ENCODE results near the gene TOP3A. TPM values are rescaled to one million over a fixed set of nuclear protein-coding genes. Genes with fewer than 3 reads are reported as not detected.

TOP3A gene
- total RNA-seq, 2 donors from 2014 or later, result 27.2 to 45.4 TPM

DNA sequence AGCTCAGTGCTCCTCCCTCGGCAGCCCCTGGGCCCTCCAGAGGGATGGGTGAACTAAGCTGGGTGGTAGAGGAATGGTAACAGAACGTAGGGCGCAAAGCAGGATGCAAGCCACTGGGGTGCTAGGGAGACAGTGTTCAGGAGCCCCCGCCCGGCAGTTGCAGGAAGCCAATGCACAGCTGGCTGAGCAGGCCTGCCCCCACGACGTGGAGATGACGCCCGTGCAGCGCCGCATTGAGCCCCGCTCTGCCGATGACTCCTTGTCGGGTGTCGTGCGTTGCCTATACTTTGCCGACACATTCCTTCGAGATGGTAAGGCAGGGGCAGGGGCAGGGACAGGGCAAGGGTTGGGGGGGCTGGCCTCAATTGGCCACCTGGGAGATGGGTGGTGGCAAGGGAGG lies 76.5 kb downstream of the TOP3A start:
- Histone ChIP-seq H3K4me1 (no peaks in the 10 kb centered on the region), H3K36me3 (no peaks in the 10 kb centered on the region), H3K9me3 (no peaks in the 10 kb centered on the region), H3K4me3 (no peak overlapping the region), H3K9ac (ENCODE audit: low read depth in 2 of 2, low read length in 2 of 2) (no peak overlapping the region), H3K27me3 (no peaks in the 10 kb centered on the region), H3K27ac (no peak overlapping the region)
- intact Hi-C loops (cut with DNase I), result no loop called here
- TF ChIP-seq, protein P1, sequence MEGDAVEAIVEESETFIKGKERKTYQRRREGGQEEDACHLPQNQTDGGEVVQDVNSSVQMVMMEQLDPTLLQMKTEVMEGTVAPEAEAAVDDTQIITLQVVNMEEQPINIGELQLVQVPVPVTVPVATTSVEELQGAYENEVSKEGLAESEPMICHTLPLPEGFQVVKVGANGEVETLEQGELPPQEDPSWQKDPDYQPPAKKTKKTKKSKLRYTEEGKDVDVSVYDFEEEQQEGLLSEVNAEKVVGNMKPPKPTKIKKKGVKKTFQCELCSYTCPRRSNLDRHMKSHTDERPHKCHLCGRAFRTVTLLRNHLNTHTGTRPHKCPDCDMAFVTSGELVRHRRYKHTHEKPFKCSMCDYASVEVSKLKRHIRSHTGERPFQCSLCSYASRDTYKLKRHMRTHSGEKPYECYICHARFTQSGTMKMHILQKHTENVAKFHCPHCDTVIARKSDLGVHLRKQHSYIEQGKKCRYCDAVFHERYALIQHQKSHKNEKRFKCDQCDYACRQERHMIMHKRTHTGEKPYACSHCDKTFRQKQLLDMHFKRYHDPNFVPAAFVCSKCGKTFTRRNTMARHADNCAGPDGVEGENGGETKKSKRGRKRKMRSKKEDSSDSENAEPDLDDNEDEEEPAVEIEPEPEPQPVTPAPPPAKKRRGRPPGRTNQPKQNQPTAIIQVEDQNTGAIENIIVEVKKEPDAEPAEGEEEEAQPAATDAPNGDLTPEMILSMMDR (IDR thresholded peaks at IDR 0.05), result no peak
- DNase-seq, result no peak

DNA sequence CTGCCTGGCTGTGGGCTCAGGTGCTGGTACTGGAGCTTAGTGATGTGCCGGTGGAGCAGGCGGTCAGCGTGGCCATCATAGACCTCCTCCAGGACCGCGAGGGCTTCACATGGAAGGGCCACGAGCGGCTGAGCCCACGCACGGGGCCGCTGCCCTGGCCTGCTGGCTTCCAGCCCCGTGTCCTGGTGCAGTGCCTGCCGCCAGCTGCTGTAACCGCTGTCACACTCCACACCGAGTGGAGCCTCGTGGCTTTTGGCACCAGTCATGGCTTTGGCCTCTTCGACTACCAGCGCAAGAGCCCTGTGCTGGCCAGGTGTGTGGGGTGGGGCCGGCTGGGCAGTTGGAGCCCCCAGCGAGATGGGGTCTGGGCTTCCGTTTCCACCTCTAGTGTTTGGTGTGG lies 77.3 kb downstream of the TOP3A start:
- intact Hi-C loops (cut with DNase I), result no loop called here

DNA sequence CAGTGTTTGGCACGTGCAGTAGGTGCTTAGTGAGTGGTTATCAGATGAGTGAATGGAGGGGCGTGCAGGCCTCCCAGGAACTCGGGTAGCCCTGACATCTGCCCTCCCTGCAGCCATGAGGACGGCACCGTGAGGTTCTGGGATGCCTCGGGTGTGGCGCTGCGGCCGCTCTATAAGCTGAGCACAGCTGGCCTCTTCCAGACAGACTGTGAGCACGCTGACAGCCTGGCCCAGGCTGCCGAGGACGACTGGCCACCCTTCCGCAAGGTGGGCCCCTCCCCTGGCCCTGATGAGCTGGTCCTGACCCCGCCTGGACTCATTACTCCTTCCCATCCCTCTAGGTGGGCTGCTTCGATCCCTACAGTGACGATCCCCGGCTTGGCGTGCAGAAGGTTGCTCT lies 78.3 kb downstream of the TOP3A start:
- Histone ChIP-seq H3K27me3 (no peaks in the 10 kb centered on the region), H3K9ac (ENCODE audit: low read depth in 2 of 2, low read length in 2 of 2) (no peak overlapping the region), H3K9me3 (no peaks in the 10 kb centered on the region), H3K4me1 (no peaks in the 10 kb centered on the region), H3K4me3 (no peak overlapping the region), H3K36me3 (no peaks in the 10 kb centered on the region), H3K27ac (no peak overlapping the region)
- TF ChIP-seq, protein P1 (IDR thresholded peaks at IDR 0.05), result no peak
- intact Hi-C loops (cut with DNase I), result no loop called here
- no peak for DNase-seq

More for the DNA sequence above, 77.3 kb downstream of the TOP3A start:
- no peak overlapping the region for H3K9ac ChIP-seq (ENCODE audit: low read depth in 2 of 2, low read length in 2 of 2)
- no peak overlapping the region for H3K27ac ChIP-seq
- no peak overlapping the region for H3K4me3 ChIP-seq
- H3K36me3 ChIP-seq, result no peaks in the 10 kb centered on the region
- no peaks in the 10 kb centered on the region for H3K4me1 ChIP-seq
- H3K9me3 ChIP-seq, result no peaks in the 10 kb centered on the region
- no peak for DNase-seq
- TF ChIP-seq, protein P1 (IDR thresholded peaks at IDR 0.05), result no peak
- no peaks in the 10 kb centered on the region for H3K27me3 ChIP-seq

DNA sequence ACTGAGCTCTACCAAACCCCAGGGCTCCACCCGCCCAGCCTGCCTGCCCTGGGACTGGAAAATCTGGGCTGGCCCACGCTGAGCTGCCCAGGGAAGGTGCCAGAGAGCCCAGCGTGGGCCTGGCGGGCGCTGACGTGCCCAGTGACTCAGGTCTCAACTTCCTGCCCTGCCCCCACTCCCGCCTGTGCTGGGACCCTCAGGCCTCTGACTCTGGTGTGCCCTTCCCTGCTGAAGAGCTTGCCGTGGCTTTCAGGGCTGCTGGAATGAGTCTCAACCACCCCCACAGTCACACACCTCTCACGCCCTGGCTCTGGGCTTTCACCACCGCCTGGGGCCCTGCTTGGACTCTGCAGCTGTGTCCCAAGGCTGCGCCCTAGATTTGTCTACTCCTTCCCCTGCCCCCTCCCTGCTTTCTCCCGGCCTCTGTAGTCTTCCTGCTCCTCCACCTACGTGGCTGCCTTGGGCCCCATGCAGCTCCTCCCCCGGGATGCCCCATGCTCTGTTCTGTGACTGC lies 79.0 kb downstream of the TOP3A start:
- no peaks in the 10 kb centered on the region for H3K36me3 ChIP-seq
- no peak for DNase-seq
- intact Hi-C loops (cut with DNase I), result no loop called here
- H3K9me3 ChIP-seq, result no peaks in the 10 kb centered on the region
- TF ChIP-seq, protein P1 (IDR thresholded peaks at IDR 0.05), result no peak
- H3K27me3 ChIP-seq, result no peaks in the 10 kb centered on the region
- no peak overlapping the region for H3K27ac ChIP-seq
- H3K9ac ChIP-seq (ENCODE audit: low read depth in 2 of 2, low read length in 2 of 2), result no peak overlapping the region
- H3K4me3 ChIP-seq, result no peak overlapping the region
- H3K4me1 ChIP-seq, result no peaks in the 10 kb centered on the region

DNA sequence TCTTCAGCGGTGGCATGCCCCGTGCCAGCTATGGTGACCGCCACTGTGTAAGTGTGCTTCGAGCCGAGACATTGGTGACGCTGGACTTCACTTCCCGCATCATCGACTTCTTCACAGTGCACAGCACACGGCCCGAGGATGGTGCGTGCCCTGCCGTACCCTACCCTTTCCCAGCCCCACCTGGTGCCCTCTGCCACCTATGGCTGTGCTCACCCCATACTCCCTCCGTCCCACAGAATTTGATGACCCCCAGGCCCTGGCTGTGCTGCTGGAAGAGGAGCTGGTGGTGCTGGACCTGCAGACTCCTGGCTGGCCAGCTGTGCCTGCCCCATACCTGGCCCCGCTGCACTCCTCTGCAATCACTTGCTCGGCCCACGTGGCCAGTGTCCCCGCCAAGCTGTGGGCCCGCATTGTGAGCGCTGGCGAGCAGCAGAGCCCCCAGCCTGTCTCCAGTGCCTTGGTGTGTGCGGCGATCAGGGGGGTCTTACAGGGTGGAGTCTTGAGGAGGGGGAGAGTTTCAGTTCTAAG lies 79.9 kb downstream of the TOP3A start:
- Histone ChIP-seq H3K9me3 (no peaks in the 10 kb centered on the region), H3K27me3 (no peaks in the 10 kb centered on the region), H3K36me3 (no peaks in the 10 kb centered on the region), H3K9ac (ENCODE audit: low read depth in 2 of 2, low read length in 2 of 2) (no peak overlapping the region), H3K4me1 (no peaks in the 10 kb centered on the region), H3K27ac (no peak overlapping the region), H3K4me3 (no peak overlapping the region)
- TF ChIP-seq, protein P1 (IDR thresholded peaks at IDR 0.05), result no peak
- intact Hi-C loops (cut with DNase I), result no loop called here
- no peak for DNase-seq
